Esophagus muscularis mucosa (tissue), 4 donors: ENCODE results near the gene PHC2. TPM values are rescaled to one million over a fixed set of nuclear protein-coding genes. Genes with fewer than 3 reads are reported as not detected.

ENCODE experiments used
- DNase-seq: peaks from one replicate; pipeline ENCODE4 v3.0.0-alpha.2; 2017; ENCODE audit errors: extremely low spot score
- H3K27ac ChIP-seq, 4 donors: fragments of 200-600 bp; sonication (generic); replicated peaks in 1 of 4; 1 replicate in 3 of 4; 2 replicates in 1 of 4; pipeline ENCODE4 v1.5.1; 2016 to 2019; ENCODE audit warnings: mild to moderate bottlenecking in 1 of 4
- H3K27me3 ChIP-seq, 4 donors: fragments of 200-600 bp; sonication (generic); one replicate each; pipeline versions ENCODE4 v1.5.1 to v1.6.0; 2016 to 2019
- H3K36me3 ChIP-seq, 4 donors: fragments of 200-600 bp; sonication (generic); one replicate each; pipeline ENCODE4 v1.5.1; 2016 to 2019
- H3K4me1 ChIP-seq, 4 donors: fragments of 200-600 bp; sonication (generic); one replicate each; pipeline ENCODE4 v1.5.1; 2016 to 2019
- H3K4me3 ChIP-seq, 4 donors: fragments of 200-600 bp; sonication (generic); 1 replicate in 2 of 4; 2 replicates in 2 of 4; pipeline ENCODE4 v1.5.1; 2016 to 2019; ENCODE audit warnings: mild to moderate bottlenecking in 4 of 4, moderate library complexity in 1 of 4
- H3K9me3 ChIP-seq, 4 donors: fragments of 200-600 bp; sonication (generic); 1 replicate in 3 of 4; 2 replicates in 1 of 4; pipeline ENCODE4 v1.5.1; 2016 to 2019
- CTCF ChIP-seq, 3 experiments: fragments of 200-600 bp in 2 of 3; fragments of 450-650 bp in 1 of 3; sonication (generic) in 2 of 3; IDR thresholded peaks; one replicate each; pipeline ENCODE4 v1.5.1; 2017 to 2019; ENCODE audit warnings: antibody characterized with exemption in 3 of 3, mild to moderate bottlenecking in 2 of 3, moderate library complexity in 1 of 3
- EP300 ChIP-seq: sonication (generic); formaldehyde crosslinking; IDR thresholded peaks from one replicate; pipeline ENCODE4 v1.6.1; 2017; ENCODE audit warnings: antibody characterized with exemption
- POLR2A ChIP-seq: fragments of 450-650 bp; IDR thresholded peaks from one replicate; pipeline ENCODE4 v1.6.1; 2017; ENCODE audit warnings: antibody characterized with exemption, moderate library complexity, mild to moderate bottlenecking, low read depth
- POLR2AphosphoS5 ChIP-seq, 2 donors: sonication (generic); formaldehyde crosslinking; IDR thresholded peaks; one replicate each; pipeline ENCODE4 v1.6.1; 2017; ENCODE audit warnings: antibody characterized with exemption in 2 of 2
- WGBS: methylation state at CpG from one replicate; pipeline ENCODE4 v1.1.5; 2018; 5-methylcytosine and 5-hydroxymethylcytosine counted together
- intact Hi-C: fragments of 100-400 bp; cut with DNase I; formaldehyde crosslinking; loops from one replicate; pipeline ENCODE4 v1.15.1; 2023
- total RNA-seq, 4 donors: library from RNA; depleted of rRNA; stranded (reverse); fragments of >200 nt; gene quantifications; one replicate each; pipeline versions ENCODE4 v1.1.0 to v1.2.1, GENCODE V29; 2016

Gene PHC2
- total RNA-seq, 4 donors from 2014 or later: 104 to 274 (median 201) TPM

GRCh38 chr1:33441088-33441745, 10.3 kb upstream of the PHC2 start:
- Histone ChIP-seq H3K4me1 (peaks cover 5 to 14% (median 7%) of the 10 kb centered on the region in 4 donors), H3K36me3 (no peaks in the 10 kb centered on the region), H3K4me3 (no peak overlapping the region), H3K27me3 (no peaks in the 10 kb centered on the region), H3K27ac (no peak overlapping the region), H3K9me3 (no peaks in the 10 kb centered on the region)
- no peak for TF ChIP-seq POLR2A
- TF ChIP-seq EP300: no peak
- no peak for TF ChIP-seq POLR2AphosphoS5 (IDR thresholded peaks at IDR 0.05)
- no peak for TF ChIP-seq CTCF (IDR thresholded peaks at IDR 0.05)
- WGBS: 72% methylated on average over 6 of the region's 6 CpGs
- intact Hi-C loops: no loop called here
- DNase-seq: no peak

DNA sequence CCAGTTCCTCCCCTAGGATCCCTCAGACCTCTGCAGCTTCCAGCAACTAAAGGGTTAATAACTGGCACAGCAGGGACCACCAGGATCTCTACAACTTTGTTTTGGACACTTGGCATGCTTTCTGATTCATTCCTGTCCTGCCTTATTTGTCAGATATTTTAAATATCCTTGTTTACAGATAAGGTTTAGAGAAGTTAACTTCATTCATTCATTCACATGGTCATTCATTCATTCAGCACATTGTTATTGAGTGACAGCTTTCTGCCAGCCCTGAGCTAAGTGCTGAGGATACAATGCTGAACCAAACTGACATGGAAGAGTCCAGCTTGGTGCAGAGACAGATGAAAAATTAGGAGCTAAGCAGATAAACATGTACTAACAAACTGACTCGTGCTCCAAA, 8.8 kb upstream of the PHC2 start:
- DNase-seq: peak; percentile 47
- no peak for TF ChIP-seq EP300
- no peak for TF ChIP-seq CTCF (IDR thresholded peaks at IDR 0.05)
- no peak for TF ChIP-seq POLR2A
- TF ChIP-seq POLR2AphosphoS5 (IDR thresholded peaks at IDR 0.05): no peak
- Histone ChIP-seq H3K4me1 (peaks cover 5 to 14% (median 11%) of the 10 kb centered on the region in 4 donors), H3K27ac (no peak overlapping the region), H3K27me3 (no peaks in the 10 kb centered on the region), H3K36me3 (no peaks in the 10 kb centered on the region), H3K9me3 (no peaks in the 10 kb centered on the region), H3K4me3 (no peak overlapping the region)
- intact Hi-C loops: loop anchor here (10.0 kb wide), 1 partner anchor 65 kb away; no protein-coding TSS in a partner anchor
- WGBS: 63% methylated on average over 1 of the region's 1 CpG

DNA sequence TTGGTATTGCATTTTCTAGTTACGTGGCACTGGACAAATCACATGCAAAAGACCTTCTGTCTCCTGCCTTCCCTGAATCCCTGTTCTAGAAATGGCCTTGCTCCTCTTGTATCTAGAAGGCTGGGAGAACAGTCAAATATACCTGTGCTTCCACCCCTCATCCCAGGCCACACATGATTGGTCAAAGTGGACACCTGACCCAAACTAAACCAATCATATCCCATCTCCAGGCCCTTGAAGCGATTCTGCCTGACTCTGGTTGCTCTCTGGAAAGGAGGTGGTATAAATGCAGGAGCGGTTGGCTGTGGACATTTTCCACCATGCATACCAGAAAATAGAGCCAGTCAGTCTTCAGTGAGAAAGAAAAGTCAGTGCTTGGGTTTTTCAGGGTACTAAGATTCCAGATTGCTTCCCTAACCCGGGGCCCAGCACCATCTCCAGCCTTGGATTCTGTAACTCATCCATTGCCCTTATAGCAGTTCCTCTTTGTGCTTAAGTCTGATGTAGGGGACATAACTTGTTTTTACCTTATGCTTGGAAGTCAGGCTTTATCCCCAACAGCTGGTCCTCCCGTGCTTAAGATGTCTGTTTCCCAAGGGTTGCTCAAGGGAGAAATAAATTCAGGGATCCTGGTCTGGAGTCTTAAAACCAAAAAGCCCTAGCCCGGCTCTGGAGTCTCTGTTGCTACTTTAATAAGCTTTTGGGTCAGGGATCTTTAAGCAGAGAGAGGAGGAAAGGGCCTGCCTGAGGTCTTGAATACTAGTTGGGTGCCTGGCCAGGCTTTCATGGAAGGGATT, 7.7 kb upstream of the PHC2 start:
- H3K4me1 ChIP-seq: peaks cover 1 to 10% (median 6%) of the 10 kb centered on the region in 4 donors
- peak; percentile 62 for DNase-seq
- no peaks in the 10 kb centered on the region for H3K9me3 ChIP-seq
- TF ChIP-seq POLR2A: no peak
- no peak for TF ChIP-seq CTCF (IDR thresholded peaks at IDR 0.05)
- TF ChIP-seq EP300: no peak
- TF ChIP-seq POLR2AphosphoS5 (IDR thresholded peaks at IDR 0.05): no peak
- WGBS: 88% methylated on average over 6 of the region's 6 CpGs
- no peaks in the 10 kb centered on the region for H3K36me3 ChIP-seq
- intact Hi-C loops: loop anchor here (10.0 kb wide), 1 partner anchor 64 kb away; no protein-coding TSS in a partner anchor
- no peaks in the 10 kb centered on the region for H3K27me3 ChIP-seq
- no peak overlapping the region for H3K4me3 ChIP-seq
- H3K27ac ChIP-seq: no peak overlapping the region

DNA sequence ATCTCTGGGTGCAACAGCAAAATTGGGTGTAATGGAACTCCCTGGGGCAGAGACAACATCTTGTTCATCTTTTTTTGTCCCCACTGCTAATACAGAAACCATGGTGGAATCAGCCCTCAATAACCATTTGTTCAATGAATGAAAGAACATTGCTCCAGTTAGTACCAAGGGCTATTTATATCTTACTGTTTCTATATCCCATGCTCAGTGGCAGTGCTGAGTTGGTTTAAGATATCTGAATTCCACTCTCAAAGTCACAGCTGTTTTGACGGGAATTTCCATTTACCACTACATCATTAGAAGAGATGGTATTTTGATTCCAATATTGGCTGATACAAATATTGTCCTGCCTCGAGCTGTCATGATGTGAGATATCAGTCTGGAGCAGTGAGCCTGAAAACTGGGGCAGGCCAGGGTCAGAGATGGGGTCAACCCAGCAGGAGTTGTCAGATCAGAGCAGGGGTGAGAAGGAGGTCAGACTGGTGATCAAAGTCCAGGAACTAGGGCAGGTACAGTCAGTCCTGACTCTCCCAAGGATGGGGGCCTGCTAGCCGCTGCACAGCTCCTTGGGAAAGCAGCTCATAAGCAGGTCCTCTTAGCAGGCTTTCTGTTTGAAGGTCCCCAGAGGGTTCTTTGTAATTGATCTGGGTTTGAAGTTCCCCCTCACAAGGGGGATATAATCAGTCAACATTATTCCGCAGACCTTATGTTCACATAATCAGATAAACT, 5.8 kb upstream of the PHC2 start:
- Histone ChIP-seq H3K4me1 (peaks cover 4 to 13% (median 5%) of the 10 kb centered on the region in 4 donors), H3K27ac (no peak overlapping the region), H3K9me3 (no peaks in the 10 kb centered on the region), H3K4me3 (no peak overlapping the region), H3K27me3 (no peaks in the 10 kb centered on the region), H3K36me3 (no peaks in the 10 kb centered on the region)
- TF ChIP-seq POLR2A (no peak), POLR2AphosphoS5 (IDR thresholded peaks at IDR 0.05) (no peak), CTCF (IDR thresholded peaks at IDR 0.05) (no peak), EP300 (no peak)
- intact Hi-C loops: loop anchor here (10.0 kb wide), 1 partner anchor 62 kb away; no protein-coding TSS in a partner anchor
- no peak for DNase-seq
- 82% methylated on average over 4 of the region's 4 CpGs for WGBS
